NT2/D1 (cell line): ENCODE measurements around the gene ARID4B.

Experiments used
- DNase-seq: peaks from one replicate; pipeline ENCODE4 v3.0.0-alpha.2; 2011; ENCODE audit warnings: low read depth, low spot score
- H3K27me3 ChIP-seq: 2 replicates; pipeline ENCODE4 v1.6.0; 2011; ENCODE audit warnings: mild to moderate bottlenecking; ENCODE audit not compliant: insufficient read length, insufficient read depth
- H3K36me3 ChIP-seq: 2 replicates; pipeline ENCODE4 v1.6.1; 2011; ENCODE audit warnings: mild to moderate bottlenecking, low read length, mixed read lengths; ENCODE audit not compliant: insufficient read depth, insufficient read length
- H3K4me1 ChIP-seq: 2 replicates; pipeline ENCODE4 v1.5.1; 2011; ENCODE audit not compliant: insufficient read depth, insufficient read length
- H3K4me3 ChIP-seq: 2 replicates; pipeline ENCODE4 v1.5.1; 2011; ENCODE audit warnings: low read depth; ENCODE audit not compliant: insufficient read length
- H3K9ac ChIP-seq: 2 replicates; pipeline ENCODE4 v1.6.0; 2011; ENCODE audit warnings: low read depth; ENCODE audit not compliant: insufficient read length
- H3K9me3 ChIP-seq: 2 replicates; pipeline ENCODE4 v1.5.1; 2011; ENCODE audit warnings: mild to moderate bottlenecking, low read length; ENCODE audit not compliant: insufficient read depth
- SUZ12 ChIP-seq: IDR thresholded peaks from 2 replicates; pipeline ENCODE4 v1.6.1; 2011; ENCODE audit not compliant: insufficient read length, insufficient read depth; ENCODE audit errors: extremely low read depth
- YY1 ChIP-seq: IDR thresholded peaks from 2 replicates; pipeline ENCODE4 v1.6.1; 2011; ENCODE audit not compliant: insufficient read length, insufficient read depth
- ZNF274 ChIP-seq: IDR thresholded peaks from 2 replicates; pipeline ENCODE4 v1.6.1; 2011; ENCODE audit warnings: mild to moderate bottlenecking, low read depth, low read length

Gene ARID4B

GRCh38 chr1:235342039-235342438 is 14.1 kb upstream of the ARID4B start:
- no peaks in the 10 kb centered on the region for H3K9me3 ChIP-seq
- no peak overlapping the region for H3K4me3 ChIP-seq
- H3K36me3 ChIP-seq, result peaks cover 19% of the 10 kb centered on the region
- TF ChIP-seq SUZ12 (no peak), YY1 (no peak), ZNF274 (no peak)
- DNase-seq, result no peak
- no peak overlapping the region for H3K9ac ChIP-seq
- H3K4me1 ChIP-seq, result no peaks in the 10 kb centered on the region
- H3K27me3 ChIP-seq, result no peaks in the 10 kb centered on the region

DNA sequence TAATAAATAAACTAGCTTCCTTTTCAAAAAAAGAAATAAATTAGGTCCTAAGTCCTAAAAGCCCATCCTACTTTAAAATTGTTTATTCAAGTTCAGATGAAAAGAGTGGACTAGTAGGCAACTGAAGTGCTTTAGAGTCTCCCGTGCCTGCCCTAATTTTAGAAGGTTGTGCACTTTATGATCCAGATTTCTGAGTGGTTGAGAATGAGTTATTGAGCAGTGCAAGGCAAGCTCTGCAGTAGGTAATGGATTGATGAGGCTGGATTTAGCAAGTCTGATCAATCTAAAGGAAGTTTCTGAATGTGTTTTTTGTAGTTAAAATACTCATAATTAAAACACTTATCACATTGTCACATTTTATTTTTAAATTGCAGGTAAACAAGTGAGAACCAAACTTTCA is 13.4 kb upstream of the ARID4B start:
- Histone ChIP-seq H3K36me3 (peaks cover 25% of the 10 kb centered on the region), H3K9ac (no peak overlapping the region), H3K4me1 (no peaks in the 10 kb centered on the region), H3K27me3 (no peaks in the 10 kb centered on the region), H3K9me3 (no peaks in the 10 kb centered on the region), H3K4me3 (no peak overlapping the region)
- no peak for TF ChIP-seq ZNF274
- no peak for TF ChIP-seq YY1
- no peak for TF ChIP-seq SUZ12
- no peak for DNase-seq

GRCh38 chr1:235339746-235340145 is 11.8 kb upstream of the ARID4B start:
- Histone ChIP-seq H3K27me3 (no peaks in the 10 kb centered on the region), H3K4me1 (no peaks in the 10 kb centered on the region), H3K36me3 (peaks cover 39% of the 10 kb centered on the region), H3K9me3 (no peaks in the 10 kb centered on the region), H3K4me3 (no peak overlapping the region), H3K9ac (no peak overlapping the region)
- no peak for DNase-seq
- no peak for TF ChIP-seq ZNF274
- TF ChIP-seq YY1, result no peak
- no peak for TF ChIP-seq SUZ12

DNA sequence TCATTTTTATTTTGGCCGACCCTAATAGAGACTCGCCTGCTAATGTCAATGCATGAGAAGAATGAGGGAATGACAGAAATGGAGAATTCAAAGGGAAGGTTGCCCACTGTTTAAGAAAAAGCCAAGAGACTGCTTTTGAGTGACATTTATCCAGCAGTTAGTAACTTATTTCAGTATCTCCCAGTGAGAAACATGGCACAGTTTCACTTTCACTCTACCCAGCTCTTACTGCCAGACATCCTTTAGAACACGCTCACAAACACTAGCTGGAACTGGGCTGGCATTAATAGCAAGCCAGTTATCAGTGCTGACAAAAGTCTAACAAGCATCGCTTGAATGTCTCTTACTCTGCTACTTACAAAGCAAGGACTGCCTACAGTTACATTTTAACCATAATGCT is 8.9 kb upstream of the ARID4B start:
- H3K9ac ChIP-seq, result no peak overlapping the region
- no peak for TF ChIP-seq ZNF274
- no peak for TF ChIP-seq YY1
- TF ChIP-seq SUZ12, result no peak
- no peaks in the 10 kb centered on the region for H3K9me3 ChIP-seq
- no peaks in the 10 kb centered on the region for H3K4me1 ChIP-seq
- H3K27me3 ChIP-seq, result no peaks in the 10 kb centered on the region
- H3K4me3 ChIP-seq, result no peak overlapping the region
- peaks cover 38% of the 10 kb centered on the region for H3K36me3 ChIP-seq
- DNase-seq, result no peak

DNA sequence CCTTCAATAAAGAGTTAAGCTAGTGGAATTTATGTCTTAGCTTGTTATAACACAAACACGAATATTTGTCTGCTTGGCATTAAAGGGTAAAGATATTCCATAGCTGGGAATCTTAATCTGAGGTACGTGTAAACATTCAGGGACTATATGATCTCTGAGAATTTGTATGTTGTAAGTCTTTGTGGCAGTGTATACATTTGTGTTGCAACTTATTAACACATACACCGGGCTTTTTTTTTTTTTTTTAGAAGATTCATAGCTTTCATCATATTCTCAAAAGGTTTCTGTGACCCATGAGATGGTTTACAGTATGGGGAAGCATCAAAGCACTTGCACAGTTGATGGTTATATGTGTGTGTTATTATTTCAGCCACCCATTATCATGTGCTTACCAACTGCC is 3.4 kb upstream of the ARID4B start:
- Histone ChIP-seq H3K4me1 (no peaks in the 10 kb centered on the region), H3K9ac (no peak overlapping the region), H3K4me3 (no peak overlapping the region), H3K36me3 (peaks cover 33% of the 10 kb centered on the region), H3K27me3 (no peaks in the 10 kb centered on the region), H3K9me3 (no peaks in the 10 kb centered on the region)
- no peak for DNase-seq
- TF ChIP-seq ZNF274, result no peak
- TF ChIP-seq SUZ12, result no peak

DNA sequence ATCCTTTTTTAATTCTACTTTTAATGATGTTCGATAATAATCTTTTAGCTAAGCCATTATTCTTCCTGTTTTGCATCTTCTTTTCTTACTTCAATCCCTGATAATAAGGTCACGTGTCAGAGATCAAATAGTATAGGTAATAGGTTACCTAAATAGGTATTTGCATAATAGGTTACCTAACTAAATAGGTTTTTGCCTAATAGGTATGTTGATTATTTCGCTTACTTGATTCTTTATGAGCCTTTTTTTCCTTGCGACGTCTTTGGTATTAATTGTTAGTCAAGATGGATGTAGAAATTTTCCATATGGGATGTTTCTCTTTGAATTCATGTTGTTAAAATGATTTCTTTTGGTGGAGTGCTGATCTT is 2.9 kb upstream of the ARID4B start:
- Histone ChIP-seq H3K9me3 (no peaks in the 10 kb centered on the region), H3K36me3 (peaks cover 30% of the 10 kb centered on the region), H3K9ac (no peak overlapping the region), H3K4me1 (no peaks in the 10 kb centered on the region), H3K4me3 (no peak overlapping the region), H3K27me3 (no peaks in the 10 kb centered on the region)
- no peak for DNase-seq
- TF ChIP-seq SUZ12 (no peak), YY1 (no peak), ZNF274 (no peak)

DNA sequence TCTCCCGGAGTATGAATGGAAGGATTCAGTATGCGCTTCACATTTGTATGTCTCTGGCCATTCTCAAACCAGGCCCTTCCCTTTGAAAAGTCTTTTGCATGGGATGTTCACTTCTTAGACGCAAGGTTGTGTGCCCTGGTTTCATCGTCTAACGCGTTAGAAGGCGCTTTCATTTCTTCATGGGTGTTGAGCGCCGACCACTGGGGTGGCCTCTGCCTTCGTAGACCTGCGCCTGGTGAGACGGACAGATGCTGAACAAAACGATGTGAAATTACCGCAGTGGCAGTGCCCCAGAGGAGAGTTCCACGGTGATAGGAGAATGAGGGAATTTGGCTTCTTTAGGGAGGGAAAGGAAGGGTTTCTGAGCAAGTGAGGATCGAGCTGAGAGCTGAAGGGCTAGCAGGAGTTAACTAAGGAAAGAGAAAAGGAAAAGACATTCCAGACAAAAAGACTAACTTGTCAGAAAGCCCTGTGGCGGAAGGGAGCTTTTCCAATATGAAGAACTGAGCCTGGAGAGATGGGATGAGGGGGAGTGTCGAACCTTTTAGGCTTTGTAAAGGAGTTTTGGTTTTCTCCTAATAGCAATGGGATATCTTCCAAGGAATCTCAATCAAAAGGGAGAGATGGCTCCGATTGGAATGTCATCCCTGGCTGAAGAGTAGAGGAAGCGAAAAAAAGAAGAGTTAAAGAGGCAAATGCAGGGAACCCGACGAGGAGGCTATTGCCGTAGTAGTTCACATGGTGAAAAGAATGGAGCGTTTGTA is 1.3 kb upstream of the ARID4B start:
- Histone ChIP-seq H3K4me1 (no peaks in the 10 kb centered on the region), H3K27me3 (no peaks in the 10 kb centered on the region), H3K36me3 (peaks cover 20% of the 10 kb centered on the region), H3K9me3 (no peaks in the 10 kb centered on the region), H3K4me3 (peak overlapping the region; percentile 82), H3K9ac (peak overlapping the region; percentile 97)
- peak; percentile 40 for DNase-seq
- TF ChIP-seq SUZ12 (no peak), YY1 (no peak), ZNF274 (no peak)
